Gastroesophageal sphincter (tissue), 4 donors: ENCODE measurements around the gene MTUS2. TPM values are rescaled to one million over a fixed set of nuclear protein-coding genes. Genes with fewer than 3 reads are reported as not detected.
A peak's percentile ranks its signal among the peaks of the same experiment; 100 is the strongest.

Experiments used
- ATAC-seq: fragments of 150-250 bp; one replicate; pipeline ENCODE4 v1.9.1; 2016; ENCODE audit warnings: mild to moderate bottlenecking, moderate library complexity
- H3K27ac ChIP-seq, 4 donors: fragments of 200-600 bp; sonication (generic) in 3 of 4; 1 replicate in 3 of 4; 2 replicates in 1 of 4; pipeline ENCODE4 v1.5.1; 2016 to 2019
- H3K27me3 ChIP-seq: fragments of 200-600 bp; sonication (generic); one replicate; pipeline ENCODE4 v1.5.1; 2019
- H3K36me3 ChIP-seq, 2 donors: fragments of 200-600 bp; sonication (generic); one replicate each; pipeline ENCODE4 v1.5.1; 2019; ENCODE audit warnings: control low read depth in 1 of 2
- H3K4me1 ChIP-seq, 3 donors: fragments of 200-600 bp; sonication (generic); 1 replicate in 2 of 3; 2 replicates in 1 of 3; pipeline ENCODE4 v1.5.1; 2016 to 2019; ENCODE audit warnings: control low read depth in 2 of 3
- H3K4me3 ChIP-seq, 2 donors: fragments of 200-600 bp; sonication (generic); one replicate each; pipeline ENCODE4 v1.5.1; 2019; ENCODE audit warnings: mild to moderate bottlenecking in 1 of 2, moderate library complexity in 1 of 2
- H3K9me3 ChIP-seq, 3 donors: fragments of 200-600 bp; sonication (generic); one replicate each; pipeline ENCODE4 v1.5.1; 2017 to 2019; ENCODE audit warnings: control low read depth in 2 of 3
- EP300 ChIP-seq: sonication (generic); formaldehyde crosslinking; IDR thresholded peaks from one replicate; pipeline ENCODE4 v1.6.1; 2017; ENCODE audit warnings: antibody characterized with exemption, mild to moderate bottlenecking
- POLR2A ChIP-seq, 2 donors: fragments of 450-650 bp; IDR thresholded peaks; one replicate each; pipeline ENCODE4 v1.6.1; 2017; ENCODE audit warnings: antibody characterized with exemption in 2 of 2, mild to moderate bottlenecking in 2 of 2, moderate library complexity in 1 of 2
- POLR2AphosphoS5 ChIP-seq: sonication (generic); formaldehyde crosslinking; IDR thresholded peaks from one replicate; pipeline ENCODE4 v1.6.1; 2017; ENCODE audit warnings: antibody characterized with exemption
- WGBS, 2 donors: methylation state at CpG; one replicate each; pipeline ENCODE4 v1.1.5; 2018; ENCODE audit warnings: low coverage in 1 of 2; 5-methylcytosine and 5-hydroxymethylcytosine counted together
- total RNA-seq, 4 donors: library from RNA; depleted of rRNA; stranded (reverse); fragments of >200 nt; gene quantifications; one replicate each; pipeline ENCODE4 v1.1.0, GENCODE V29; 2016
- TF ChIP-seq, protein P1 (sequence below), 4 experiments: fragments of 200-600 bp in 2 of 4; fragments of 450-650 bp in 2 of 4; sonication (generic) in 1 of 4; IDR thresholded peaks; one replicate each; pipeline ENCODE4 v1.5.1; 2017 to 2019; ENCODE audit warnings: antibody characterized with exemption in 4 of 4, mild to moderate bottlenecking in 2 of 4, moderate library complexity in 2 of 4

MTUS2 gene
- total RNA-seq, 4 donors from 2014 or later: 0.67 to 36.7 (median 18.4) TPM

DNA sequence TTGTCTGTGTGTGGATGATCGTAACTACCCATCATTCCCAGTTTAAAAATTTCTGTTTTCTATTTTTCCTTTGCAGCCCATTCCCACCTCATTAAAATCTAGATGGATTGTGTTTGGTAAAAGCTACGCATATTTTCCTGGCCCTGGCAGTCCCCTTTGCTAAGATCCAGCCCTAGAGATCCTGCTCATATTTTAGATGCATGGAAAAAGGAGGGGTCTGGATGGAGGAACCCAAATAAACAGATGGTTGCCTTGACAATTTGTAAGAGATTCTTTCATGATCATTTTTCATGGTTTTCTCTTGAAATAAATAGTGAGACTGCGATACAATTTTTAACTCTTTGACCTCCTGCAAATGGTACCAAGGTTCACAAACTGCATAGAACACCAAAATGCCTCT is 601.0 kb downstream of the MTUS2 start:
- Histone ChIP-seq H3K36me3 (no peaks in the 10 kb centered on the region), H3K9me3 (no peaks in the 10 kb centered on the region), H3K4me1 (no peaks in the 10 kb centered on the region), H3K27ac (no peak overlapping the region), H3K4me3 (no peak overlapping the region), H3K27me3 (no peaks in the 10 kb centered on the region)
- ATAC-seq: no peak
- TF ChIP-seq POLR2A (IDR thresholded peaks at IDR 0.05) (no peak), POLR2AphosphoS5 (no peak), EP300 (no peak)
- TF ChIP-seq, protein P1, sequence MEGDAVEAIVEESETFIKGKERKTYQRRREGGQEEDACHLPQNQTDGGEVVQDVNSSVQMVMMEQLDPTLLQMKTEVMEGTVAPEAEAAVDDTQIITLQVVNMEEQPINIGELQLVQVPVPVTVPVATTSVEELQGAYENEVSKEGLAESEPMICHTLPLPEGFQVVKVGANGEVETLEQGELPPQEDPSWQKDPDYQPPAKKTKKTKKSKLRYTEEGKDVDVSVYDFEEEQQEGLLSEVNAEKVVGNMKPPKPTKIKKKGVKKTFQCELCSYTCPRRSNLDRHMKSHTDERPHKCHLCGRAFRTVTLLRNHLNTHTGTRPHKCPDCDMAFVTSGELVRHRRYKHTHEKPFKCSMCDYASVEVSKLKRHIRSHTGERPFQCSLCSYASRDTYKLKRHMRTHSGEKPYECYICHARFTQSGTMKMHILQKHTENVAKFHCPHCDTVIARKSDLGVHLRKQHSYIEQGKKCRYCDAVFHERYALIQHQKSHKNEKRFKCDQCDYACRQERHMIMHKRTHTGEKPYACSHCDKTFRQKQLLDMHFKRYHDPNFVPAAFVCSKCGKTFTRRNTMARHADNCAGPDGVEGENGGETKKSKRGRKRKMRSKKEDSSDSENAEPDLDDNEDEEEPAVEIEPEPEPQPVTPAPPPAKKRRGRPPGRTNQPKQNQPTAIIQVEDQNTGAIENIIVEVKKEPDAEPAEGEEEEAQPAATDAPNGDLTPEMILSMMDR (IDR thresholded peaks at IDR 0.05): no peak
- WGBS, 2 donors: 63 to 71% methylated on average over 2 to 3 of the region's 3 CpGs

GRCh38 chr13:29422015-29422414 is 601.9 kb downstream of the MTUS2 start:
- Histone ChIP-seq H3K4me3 (no peak overlapping the region), H3K27ac (no peak overlapping the region), H3K4me1 (no peaks in the 10 kb centered on the region), H3K36me3 (no peaks in the 10 kb centered on the region), H3K9me3 (no peaks in the 10 kb centered on the region), H3K27me3 (no peaks in the 10 kb centered on the region)
- WGBS, 2 donors: 81 to 93% methylated on average over 3 to 5 of the region's 5 CpGs
- no peak for ATAC-seq
- TF ChIP-seq EP300 (no peak), POLR2A (IDR thresholded peaks at IDR 0.05) (no peak), POLR2AphosphoS5 (no peak)
- TF ChIP-seq, protein P1 (IDR thresholded peaks at IDR 0.05): no peak

GRCh38 chr13:29423050-29423449 is 602.9 kb downstream of the MTUS2 start:
- Histone ChIP-seq H3K27me3 (peaks cover 2% of the 10 kb centered on the region), H3K36me3 (no peaks in the 10 kb centered on the region), H3K27ac (no peak overlapping the region), H3K4me3 (no peak overlapping the region), H3K9me3 (no peaks in the 10 kb centered on the region), H3K4me1 (peaks cover 0 to 6% (median 0%) of the 10 kb centered on the region in 3 donors)
- TF ChIP-seq POLR2A (IDR thresholded peaks at IDR 0.05) (no peak), POLR2AphosphoS5 (no peak), EP300 (no peak)
- TF ChIP-seq, protein P1 (IDR thresholded peaks at IDR 0.05): no peak
- WGBS, 2 donors: 100% methylated on average over 1 of the region's 1 CpG; no CpG with 5 or more reads in 1 of the 2 donors
- ATAC-seq: no peak

- Histone ChIP-seq H3K4me3 (peak overlapping the region; percentile 40 to 58), H3K36me3 (no peaks in the 10 kb centered on the region), H3K27ac (peak overlapping the region; percentile 21 to 87 (median 83)), H3K27me3 (peaks cover 11% of the 10 kb centered on the region), H3K9me3 (no peaks in the 10 kb centered on the region), H3K4me1 (peaks cover 0 to 32% (median 0%) of the 10 kb centered on the region in 3 donors)
- 13 to 14% methylated on average over 3 of the region's 3 CpGs for WGBS, 2 donors
- TF ChIP-seq, protein P1 (IDR thresholded peaks at IDR 0.05): no peak
- no peak for ATAC-seq
Measured at GRCh38 chr13:29427937-29428309, 607.8 kb downstream of the MTUS2 start.

GRCh38 chr13:29428310-29429181 is 608.4 kb downstream of the MTUS2 start:
- peaks cover 0 to 39% (median 0%) of the 10 kb centered on the region in 3 donors for H3K4me1 ChIP-seq
- peaks cover 11% of the 10 kb centered on the region for H3K27me3 ChIP-seq
- WGBS, 2 donors: 3 to 9% methylated on average over 6 to 18 of the region's 34 CpGs
- no peaks in the 10 kb centered on the region for H3K36me3 ChIP-seq
- TF ChIP-seq POLR2AphosphoS5: no peak
- TF ChIP-seq, protein P1 (IDR thresholded peaks at IDR 0.05): peak in 2 of 4 experiments; percentile 35 to 37
- no peaks in the 10 kb centered on the region for H3K9me3 ChIP-seq
- H3K4me3 ChIP-seq: peak overlapping the region; percentile 40 to 58
- H3K27ac ChIP-seq: peak overlapping the region; percentile 21 to 87 (median 83)
- peak; percentile 88 for ATAC-seq
